GM19328 (cell line): ENCODE measurements around the gene ZNF488.
"Not testable (repeated sequence)": the region's sequence is repeated elsewhere in the genome, so short reads cannot be mapped to it uniquely, and the experiment has no call there.

Experiments
- ATAC-seq: cut with Tn5 transposase; IDR thresholded peaks from one replicate; pipeline ENCODE4 v1.9.1; 2021; ENCODE audit warnings: mild to moderate bottlenecking, moderate library complexity; ENCODE audit not compliant: unreplicated experiment

ZNF488 gene

GRCh38 chr10:47410271-47410670 is 26.2 kb upstream of the ZNF488 start:
- no peak for ATAC-seq

- ATAC-seq, result no peak
Measured at GRCh38 chr10:47409866-47410256, 25.8 kb upstream of the ZNF488 start.

- no peak for ATAC-seq
Measured at GRCh38 chr10:47409171-47409865, 25.2 kb upstream of the ZNF488 start.

- ATAC-seq, result no peak
Measured at GRCh38 chr10:47408606-47409005, 24.5 kb upstream of the ZNF488 start.

- no peak for ATAC-seq
Measured at GRCh38 chr10:47406870-47407691, 23.0 kb upstream of the ZNF488 start.

GRCh38 chr10:47406548-47406869 is 22.4 kb upstream of the ZNF488 start:
- no peak for ATAC-seq

GRCh38 chr10:47405857-47406547 is 21.9 kb upstream of the ZNF488 start:
- no peak for ATAC-seq

GRCh38 chr10:47404937-47405336 is 20.8 kb upstream of the ZNF488 start:
- ATAC-seq, result no peak

- ATAC-seq, result no peak
Measured at GRCh38 chr10:47404446-47404845, 20.4 kb upstream of the ZNF488 start.

GRCh38 chr10:47403446-47404318 is 19.6 kb upstream of the ZNF488 start:
- ATAC-seq, result no peak

GRCh38 chr10:47402641-47403301 is 18.7 kb upstream of the ZNF488 start:
- ATAC-seq, result no peak

GRCh38 chr10:47401874-47402640 is 18.0 kb upstream of the ZNF488 start:
- ATAC-seq, result no peak

- ATAC-seq, result no peak
Measured at GRCh38 chr10:47401210-47401609, 17.1 kb upstream of the ZNF488 start.

- ATAC-seq, result no peak
Measured at GRCh38 chr10:47400786-47401185, 16.7 kb upstream of the ZNF488 start.

- ATAC-seq, result no peak
Measured at GRCh38 chr10:47400251-47400650, 16.2 kb upstream of the ZNF488 start.

- no peak for ATAC-seq
Measured at GRCh38 chr10:47397256-47397655, 13.2 kb upstream of the ZNF488 start.

GRCh38 chr10:47396311-47396717 is 12.2 kb upstream of the ZNF488 start:
- no peak for ATAC-seq

GRCh38 chr10:47389619-47390018 is 5.5 kb upstream of the ZNF488 start:
- no peak for ATAC-seq

GRCh38 chr10:47388879-47389278 is 4.8 kb upstream of the ZNF488 start:
- ATAC-seq, result no peak

- ATAC-seq, result not testable (repeated sequence)
Measured at GRCh38 chr10:47386104-47386503, 2.0 kb upstream of the ZNF488 start.
